ENCODE data around the gene TAS2R42.

TAS2R42 gene

DNA sequence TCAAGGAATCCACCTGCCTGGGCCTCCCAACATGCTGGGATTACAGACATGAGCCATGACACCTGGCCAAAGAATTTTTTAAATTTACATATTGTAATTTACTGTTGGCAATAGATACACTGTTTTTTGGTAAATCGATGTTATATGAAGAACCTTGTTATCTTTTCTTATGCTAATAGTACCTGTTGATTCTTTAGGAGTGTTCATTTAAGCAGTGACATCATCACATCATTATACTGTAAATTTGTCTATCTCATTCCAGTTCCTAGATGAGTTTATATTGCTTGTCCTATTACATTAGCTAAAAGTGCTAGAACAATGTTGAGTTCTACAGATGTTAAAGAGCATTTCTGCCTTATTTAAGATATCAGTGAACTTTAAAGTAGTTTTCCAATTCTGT, 39.3 kb downstream of the TAS2R42 start:
- H3K27ac ChIP-seq: no peak overlapping the region
- TF ChIP-seq, protein P1, sequence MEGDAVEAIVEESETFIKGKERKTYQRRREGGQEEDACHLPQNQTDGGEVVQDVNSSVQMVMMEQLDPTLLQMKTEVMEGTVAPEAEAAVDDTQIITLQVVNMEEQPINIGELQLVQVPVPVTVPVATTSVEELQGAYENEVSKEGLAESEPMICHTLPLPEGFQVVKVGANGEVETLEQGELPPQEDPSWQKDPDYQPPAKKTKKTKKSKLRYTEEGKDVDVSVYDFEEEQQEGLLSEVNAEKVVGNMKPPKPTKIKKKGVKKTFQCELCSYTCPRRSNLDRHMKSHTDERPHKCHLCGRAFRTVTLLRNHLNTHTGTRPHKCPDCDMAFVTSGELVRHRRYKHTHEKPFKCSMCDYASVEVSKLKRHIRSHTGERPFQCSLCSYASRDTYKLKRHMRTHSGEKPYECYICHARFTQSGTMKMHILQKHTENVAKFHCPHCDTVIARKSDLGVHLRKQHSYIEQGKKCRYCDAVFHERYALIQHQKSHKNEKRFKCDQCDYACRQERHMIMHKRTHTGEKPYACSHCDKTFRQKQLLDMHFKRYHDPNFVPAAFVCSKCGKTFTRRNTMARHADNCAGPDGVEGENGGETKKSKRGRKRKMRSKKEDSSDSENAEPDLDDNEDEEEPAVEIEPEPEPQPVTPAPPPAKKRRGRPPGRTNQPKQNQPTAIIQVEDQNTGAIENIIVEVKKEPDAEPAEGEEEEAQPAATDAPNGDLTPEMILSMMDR (conservative IDR thresholded peaks at IDR 0.05): no peak
- TF ChIP-seq ZFX (IDR thresholded peaks at IDR 0.05): no peak

DNA sequence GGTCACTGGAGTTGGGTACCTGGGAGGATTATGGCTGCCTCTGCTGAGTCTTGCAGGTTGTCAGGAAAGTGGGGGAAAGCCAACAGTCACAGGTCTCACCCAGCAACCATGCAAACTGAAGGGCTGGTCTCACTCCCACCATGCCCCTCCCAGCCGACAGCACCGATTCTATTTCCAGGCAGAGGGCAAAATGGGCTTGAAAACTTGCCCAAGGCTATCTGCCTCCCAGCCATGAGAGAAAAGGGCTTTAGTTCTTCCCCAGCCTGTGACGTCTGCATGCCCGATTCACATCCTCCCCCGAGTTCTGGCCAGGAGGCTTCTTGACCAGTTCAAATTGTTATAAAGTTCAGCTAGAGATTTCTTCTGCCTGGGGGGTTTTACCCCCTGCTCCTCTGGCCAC, 42.4 kb downstream of the TAS2R42 start:
- no peak overlapping the region for H3K27ac ChIP-seq
- TF ChIP-seq ZFX (IDR thresholded peaks at IDR 0.05): no peak
- TF ChIP-seq, protein P1 (conservative IDR thresholded peaks at IDR 0.05): no peak

DNA sequence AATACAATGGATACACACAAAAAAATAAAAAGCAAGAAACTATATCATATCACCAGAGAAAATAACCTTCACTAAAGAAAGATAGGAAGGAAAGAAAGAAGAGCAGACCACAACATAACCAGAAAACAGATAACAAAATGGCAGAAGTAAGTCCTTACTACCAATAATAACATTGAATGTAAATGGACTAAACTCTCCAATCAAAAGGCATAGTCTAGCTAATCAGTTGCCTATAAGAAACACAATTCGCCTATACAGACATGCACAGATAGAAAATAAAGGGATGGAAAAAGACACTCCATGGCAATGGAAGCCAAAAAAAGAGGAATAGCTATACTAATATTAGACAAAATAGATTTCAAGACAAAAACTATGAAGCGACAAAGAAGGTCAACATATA, 43.4 kb downstream of the TAS2R42 start:
- TF ChIP-seq ZFX (IDR thresholded peaks at IDR 0.05): no peak
- TF ChIP-seq, protein P1 (conservative IDR thresholded peaks at IDR 0.05): no peak
- H3K27ac ChIP-seq: no peak overlapping the region

DNA sequence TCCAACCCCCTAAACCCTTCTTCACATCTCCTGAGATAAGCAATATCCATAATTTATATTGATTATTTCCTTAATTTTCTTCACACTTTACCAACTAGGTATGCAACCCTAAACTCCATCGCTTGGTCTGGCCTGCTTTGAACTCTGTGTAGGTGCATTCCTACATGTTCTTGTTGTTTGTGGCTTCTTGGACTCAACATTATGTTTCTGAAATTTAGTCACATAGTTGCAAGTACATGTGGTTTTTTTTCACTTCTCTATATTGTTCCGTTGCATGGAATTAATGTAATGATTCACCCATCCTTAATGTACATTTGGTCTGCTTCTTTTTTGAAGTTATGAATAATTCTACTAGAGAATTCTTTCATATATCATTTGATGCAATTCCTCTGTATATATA, 50.7 kb downstream of the TAS2R42 start:
- no peak overlapping the region for H3K27ac ChIP-seq
- no peak for TF ChIP-seq ZFX (IDR thresholded peaks at IDR 0.05)
- TF ChIP-seq, protein P1 (conservative IDR thresholded peaks at IDR 0.05): no peak

Data from C4-2B (cell line).